ENCODE data around the gene GNG2. TPM values are rescaled to one million over a fixed set of nuclear protein-coding genes. Genes with fewer than 3 reads are reported as not detected.
A peak's percentile ranks its signal among the peaks of the same experiment; 100 is the strongest.

Gene GNG2
- total RNA-seq, 1 experiment from 2014 or later: 7.0 TPM

DNA sequence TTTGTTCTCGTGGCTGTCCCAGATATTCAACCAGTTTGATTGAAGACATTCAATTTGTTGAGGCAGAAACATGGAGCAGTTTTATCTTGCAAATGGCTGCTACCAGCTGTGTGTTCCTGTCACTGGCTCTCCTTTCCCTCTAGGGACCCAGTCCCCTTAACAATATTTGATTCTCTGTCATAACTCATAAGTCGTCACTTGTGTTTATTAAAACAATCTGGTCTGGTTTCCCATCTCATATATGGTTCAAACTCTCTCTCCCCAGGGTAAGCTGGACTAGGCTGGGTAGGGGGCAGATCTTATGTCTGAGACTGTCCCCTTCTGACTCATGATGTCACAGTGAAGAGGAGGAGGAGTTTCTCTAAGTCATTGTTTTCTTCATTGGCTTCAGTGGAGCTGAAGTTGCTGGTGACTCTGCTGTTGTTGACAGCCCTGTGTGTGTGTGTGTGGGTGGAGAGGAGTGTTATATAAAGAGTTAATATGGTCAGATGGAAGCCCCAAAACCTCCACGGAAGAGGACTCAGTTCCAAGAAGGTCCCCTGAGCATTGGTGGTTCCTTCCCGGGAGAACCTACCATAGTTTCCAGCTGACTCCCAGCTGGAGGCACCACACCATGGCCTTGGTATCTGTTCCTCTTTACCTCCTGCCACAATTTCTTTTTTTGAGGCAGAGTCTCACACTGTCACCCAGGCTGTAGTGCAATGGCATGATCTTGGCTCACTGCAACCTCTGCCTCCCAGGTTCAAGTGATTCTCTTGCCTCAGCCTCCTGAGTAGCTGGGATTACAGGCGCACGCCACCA is 16.1 kb upstream of the GNG2 start:
- H3K9me3 Mint-ChIP-seq: no peaks in the 10 kb centered on the region; a peak in 1 of 5 replicates
- Histone ChIP-seq H3K27ac (ENCODE audit: insufficient read length, low read depth, low read length) (no peak overlapping the region), H3K79me1 (ENCODE audit: insufficient read depth, low read depth, low read length, poor library complexity, severe bottlenecking) (no peaks in the 10 kb centered on the region), H3K9me3 (ENCODE audit: control insufficient read depth, low read depth, low read length) (no peaks in the 10 kb centered on the region), H2AFZ (ENCODE audit: low read length) (no peak overlapping the region), H4K5ac (ENCODE audit: insufficient read length, low read depth, low read length) (no peak overlapping the region), H3K14ac (ENCODE audit: insufficient read depth, low read length) (0 out of 2 replicates have a peak overlapping the region, but pooled peaks have one; percentile 20), H2AK5ac (ENCODE audit: insufficient read length, low read length) (no peak overlapping the region), H3K23ac (ENCODE audit: insufficient read length, low read depth, low read length) (no peak overlapping the region), H3T11ph (ENCODE audit: low read length) (no peak overlapping the region), H2BK5ac (ENCODE audit: insufficient read length, low read length) (no peak overlapping the region), H3K18ac (ENCODE audit: insufficient read length, low read depth, low read length) (peak overlapping the region; percentile 36), H2BK12ac (ENCODE audit: insufficient read length, low read depth, low read length) (peak overlapping the region; percentile 33), H4K8ac (replicated peaks; ENCODE audit: insufficient read length, low read depth, low read length) (no peak overlapping the region), H3K27me3 (ENCODE audit: insufficient read depth, low read length) (no peaks in the 10 kb centered on the region), H3K9ac (ENCODE audit: extremely low read depth, insufficient read length, low read length) (no peak overlapping the region), H3K4me1 (ENCODE audit: insufficient read depth, low read length) (peaks cover 5% of the 10 kb centered on the region; the same call in 1 of the 2 replicates), H3K23me2 (ENCODE audit: insufficient read length, low read depth, low read length, poor library complexity, severe bottlenecking) (peaks cover 3% of the 10 kb centered on the region), H3K56ac (ENCODE audit: insufficient read length, low read depth, low read length) (no peak overlapping the region), H2BK20ac (ENCODE audit: low read depth, low read length, poor library complexity, severe bottlenecking) (no peak overlapping the region), H3K4ac (ENCODE audit: low read depth, low read length) (no peak overlapping the region), H2BK120ac (ENCODE audit: low read depth, low read length, poor library complexity, severe bottlenecking) (no peak overlapping the region), H2BK15ac (ENCODE audit: low read depth, low read length) (no peak overlapping the region), H4K91ac (ENCODE audit: insufficient read length, low read depth, low read length) (no peak overlapping the region), H3K4me2 (ENCODE audit: insufficient read depth, insufficient read length, low read length) (no peak overlapping the region), H3K79me2 (ENCODE audit: insufficient read depth, low read length) (no peaks in the 10 kb centered on the region), H4K20me1 (ENCODE audit: control insufficient read depth, insufficient read depth, insufficient read length) (no peaks in the 10 kb centered on the region)
- no peak overlapping the region; a peak in 1 of 5 replicates for H3K4me3 Mint-ChIP-seq
- peaks cover 27 to 29% of the 10 kb centered on the region in 2 experiments for H3K4me1 Mint-ChIP-seq
- no peak for DNase-seq
- H3K27ac Mint-ChIP-seq: no peak overlapping the region; a peak in 1 of 7 replicates
- no peaks in the 10 kb centered on the region; the same call in 1 of the 2 replicates for H3K27me3 Mint-ChIP-seq (ENCODE audit: low read depth)
- no CpG with 5 or more reads among the region's 6 CpGs for WGBS (ENCODE audit: extremely low coverage, insufficient read length, low lambda C conversion rate)
- H3K36me3 Mint-ChIP-seq (ENCODE audit: insufficient read depth in 1 of 3, low read depth in 3 of 3): no peaks in the 10 kb centered on the region
- TF ChIP-seq, protein P1, sequence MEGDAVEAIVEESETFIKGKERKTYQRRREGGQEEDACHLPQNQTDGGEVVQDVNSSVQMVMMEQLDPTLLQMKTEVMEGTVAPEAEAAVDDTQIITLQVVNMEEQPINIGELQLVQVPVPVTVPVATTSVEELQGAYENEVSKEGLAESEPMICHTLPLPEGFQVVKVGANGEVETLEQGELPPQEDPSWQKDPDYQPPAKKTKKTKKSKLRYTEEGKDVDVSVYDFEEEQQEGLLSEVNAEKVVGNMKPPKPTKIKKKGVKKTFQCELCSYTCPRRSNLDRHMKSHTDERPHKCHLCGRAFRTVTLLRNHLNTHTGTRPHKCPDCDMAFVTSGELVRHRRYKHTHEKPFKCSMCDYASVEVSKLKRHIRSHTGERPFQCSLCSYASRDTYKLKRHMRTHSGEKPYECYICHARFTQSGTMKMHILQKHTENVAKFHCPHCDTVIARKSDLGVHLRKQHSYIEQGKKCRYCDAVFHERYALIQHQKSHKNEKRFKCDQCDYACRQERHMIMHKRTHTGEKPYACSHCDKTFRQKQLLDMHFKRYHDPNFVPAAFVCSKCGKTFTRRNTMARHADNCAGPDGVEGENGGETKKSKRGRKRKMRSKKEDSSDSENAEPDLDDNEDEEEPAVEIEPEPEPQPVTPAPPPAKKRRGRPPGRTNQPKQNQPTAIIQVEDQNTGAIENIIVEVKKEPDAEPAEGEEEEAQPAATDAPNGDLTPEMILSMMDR (conservative IDR thresholded peaks at IDR 0.05): no peak
